GM18519 (cell line): ENCODE data around the gene FAIM2.

Experiments
- ATAC-seq: cut with Tn5 transposase; IDR thresholded peaks from one replicate; pipeline ENCODE4 v1.9.1; 2021; ENCODE audit warnings: mild to moderate bottlenecking, moderate library complexity; ENCODE audit not compliant: unreplicated experiment, low FRiP score

The FAIM2 gene

DNA sequence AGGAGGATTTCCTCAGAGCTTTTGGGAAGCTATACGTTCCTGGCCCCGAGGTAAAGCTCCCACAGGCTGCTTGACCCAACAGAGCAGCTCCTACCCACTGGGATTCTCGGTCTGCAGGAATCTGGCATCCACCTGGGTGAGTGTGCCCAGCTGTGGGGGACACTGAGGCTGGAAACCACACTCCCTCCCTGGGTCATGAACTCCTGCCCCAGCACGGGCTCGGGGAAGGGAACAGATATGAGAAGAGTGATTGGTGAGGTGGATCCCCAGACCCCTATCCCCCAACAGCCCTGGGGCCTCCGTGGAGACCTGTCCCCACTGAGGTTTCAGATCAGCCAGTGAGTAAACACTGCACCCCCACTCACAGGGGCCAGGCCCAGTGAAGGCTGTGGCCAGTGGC, 3.3 kb downstream of the FAIM2 start:
- ATAC-seq = no peak

GRCh38 chr12:49899921-49900320, 3.8 kb downstream of the FAIM2 start:
- ATAC-seq = no peak

- no peak for ATAC-seq
These were observed 4.3 kb downstream of the FAIM2 start for GRCh38 chr12:49899286-49899843.

- ATAC-seq = no peak
These were observed 6.4 kb downstream of the FAIM2 start for GRCh38 chr12:49897276-49897675.

DNA sequence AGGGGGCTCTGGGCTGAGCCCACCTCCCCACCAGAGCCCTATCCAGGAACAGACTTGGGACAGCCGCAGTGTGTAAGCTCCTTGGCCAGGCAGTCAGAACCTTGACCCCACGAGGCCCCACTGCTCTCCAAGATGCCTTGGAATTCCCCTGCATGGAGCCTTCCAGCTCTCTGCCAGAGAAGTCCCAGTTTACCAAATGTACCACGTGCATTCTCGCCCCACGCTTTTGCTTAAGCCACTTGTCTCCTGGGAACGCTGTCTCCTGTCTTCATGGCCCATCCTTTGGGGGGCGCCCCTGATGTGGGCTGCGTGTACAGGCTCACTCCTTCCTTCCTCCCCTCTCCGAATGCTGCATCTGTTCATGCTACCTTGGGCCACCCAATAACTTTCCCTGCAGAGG, 7.9 kb downstream of the FAIM2 start:
- no peak for ATAC-seq

DNA sequence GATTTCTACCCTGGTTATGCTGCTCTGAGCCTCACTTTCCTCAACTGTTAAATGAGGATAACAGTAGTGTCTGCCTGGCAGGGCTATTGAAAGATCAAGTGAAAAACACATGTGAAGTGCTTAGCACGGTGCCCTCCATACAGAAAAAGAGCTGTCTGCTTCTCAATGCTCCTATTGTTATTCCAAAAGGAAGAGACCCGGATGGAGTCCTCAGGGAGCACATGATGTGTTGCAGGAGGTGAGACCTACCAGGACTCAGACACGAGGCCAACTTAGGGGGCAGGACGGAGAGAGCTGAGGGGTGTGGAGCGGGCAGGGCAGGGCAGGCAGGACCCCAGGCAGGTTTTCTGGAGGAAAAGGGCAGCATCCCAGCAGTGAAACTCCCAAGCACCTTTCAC, 8.9 kb downstream of the FAIM2 start:
- ATAC-seq = no peak

DNA sequence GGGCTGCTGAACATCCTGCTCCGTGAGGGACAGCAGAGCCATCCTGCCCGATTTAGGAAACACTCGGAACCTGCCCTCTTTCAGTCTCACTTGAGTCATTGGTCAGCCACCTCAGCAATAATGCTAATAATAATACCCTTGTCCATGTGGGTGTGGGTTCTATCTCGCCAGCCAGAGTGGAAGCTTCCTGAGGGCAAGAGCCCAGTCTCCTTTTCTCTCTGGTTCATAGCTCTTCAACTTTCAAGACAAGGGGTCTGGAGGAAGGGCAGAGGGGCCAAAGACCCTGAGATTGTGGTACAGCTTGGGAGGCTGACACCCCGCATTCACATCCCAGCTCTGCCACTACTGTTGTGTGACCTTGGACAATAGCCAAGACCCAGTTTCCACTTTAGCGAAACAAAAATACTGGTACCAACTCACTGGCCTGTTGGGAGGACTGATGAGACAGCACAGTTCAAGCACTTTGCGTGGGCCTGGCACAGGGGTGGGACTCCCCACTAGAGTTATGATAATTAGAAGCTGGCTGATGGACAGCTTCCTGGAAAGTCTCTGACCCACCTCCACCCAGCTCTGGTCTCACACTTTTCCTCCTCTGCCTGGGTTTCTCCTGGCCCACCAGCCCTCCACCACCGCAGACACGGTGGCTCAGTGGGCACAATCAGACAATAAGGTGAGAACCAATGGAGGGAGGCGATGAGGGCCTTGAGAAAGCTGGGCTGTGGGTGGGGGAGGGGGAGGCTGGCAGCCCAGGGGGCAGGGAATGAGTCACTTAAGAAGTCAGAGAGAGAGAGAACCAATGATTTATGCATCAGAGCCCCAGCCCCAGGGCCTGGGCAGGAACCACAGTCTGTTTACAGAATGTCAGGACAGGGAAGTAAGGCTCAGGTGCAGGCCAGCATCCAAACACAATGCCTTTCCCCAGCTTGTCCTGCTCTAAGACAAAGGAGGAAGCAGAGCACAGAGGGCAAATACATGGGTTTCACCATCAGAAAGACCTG, 9.6 kb downstream of the FAIM2 start:
- no peak for ATAC-seq

DNA sequence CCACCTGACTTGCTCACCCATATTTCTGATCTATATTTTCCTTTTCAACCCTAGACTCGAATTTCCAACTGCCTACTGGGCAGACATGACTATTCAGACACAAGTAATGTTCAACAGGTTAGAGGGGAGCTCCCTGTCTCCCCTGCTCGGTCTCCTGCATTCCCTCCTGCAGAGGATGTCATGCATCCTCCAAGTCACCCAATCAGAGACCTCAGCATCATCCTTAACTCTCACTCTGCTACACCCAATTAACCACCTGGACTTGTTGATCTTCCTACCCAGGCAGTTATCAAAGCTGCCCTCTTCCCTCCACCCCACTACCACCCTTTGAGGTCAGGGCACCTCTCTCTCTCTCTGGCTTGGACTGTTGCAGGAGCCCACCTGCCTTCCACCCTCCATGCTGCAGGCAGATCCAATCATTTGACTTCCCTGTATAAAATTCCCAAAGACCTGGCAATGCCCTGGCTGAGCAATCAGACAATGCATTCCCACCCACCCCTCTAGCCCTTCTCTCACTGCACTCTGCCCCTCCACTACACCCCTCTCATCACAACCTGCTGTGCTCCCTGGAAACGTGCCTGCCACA, 10.9 kb downstream of the FAIM2 start:
- no peak for ATAC-seq

DNA sequence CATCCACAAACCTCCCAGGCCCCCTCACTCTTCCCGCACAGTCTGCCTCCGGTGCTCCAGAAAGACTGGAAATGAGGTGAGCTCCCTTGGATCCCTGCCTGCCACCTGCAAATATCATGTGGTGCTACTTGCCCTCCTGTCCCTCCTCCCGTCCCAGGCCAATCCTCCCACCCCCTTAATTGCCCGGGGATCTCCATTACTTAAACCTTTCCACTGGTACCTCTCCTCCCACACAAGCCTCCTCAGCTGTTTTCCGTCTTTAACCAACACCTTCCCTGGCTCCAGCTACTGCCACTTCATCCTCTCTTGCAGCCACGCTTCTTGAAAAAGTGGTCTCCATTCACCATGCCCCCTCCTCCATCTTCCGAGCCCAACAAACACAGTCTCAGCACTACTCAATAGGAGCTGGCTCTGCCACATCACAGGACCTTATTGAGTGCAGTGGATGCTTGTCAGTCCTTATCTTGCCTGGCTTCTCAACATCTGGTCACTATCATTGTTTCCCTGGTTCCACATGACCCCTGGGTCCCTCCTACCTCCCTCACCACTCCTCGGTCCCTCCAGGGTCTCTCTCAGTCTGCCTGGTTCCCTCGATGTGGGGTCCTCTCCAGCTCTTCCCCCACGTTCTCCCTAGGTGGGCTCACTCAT, 11.5 kb downstream of the FAIM2 start:
- no peak for ATAC-seq

GRCh38 chr12:49891476-49891875, 12.2 kb downstream of the FAIM2 start:
- no peak for ATAC-seq

- no peak for ATAC-seq
These were observed 12.7 kb downstream of the FAIM2 start for GRCh38 chr12:49891012-49891411.

- ATAC-seq = no peak
These were observed 13.6 kb downstream of the FAIM2 start for GRCh38 chr12:49890096-49890461.

GRCh38 chr12:49889361-49890095, 14.2 kb downstream of the FAIM2 start:
- ATAC-seq = no peak

- no peak for ATAC-seq
These were observed 15.1 kb downstream of the FAIM2 start for GRCh38 chr12:49888461-49889151.

GRCh38 chr12:49887536-49888401, 15.9 kb downstream of the FAIM2 start:
- ATAC-seq = no peak

DNA sequence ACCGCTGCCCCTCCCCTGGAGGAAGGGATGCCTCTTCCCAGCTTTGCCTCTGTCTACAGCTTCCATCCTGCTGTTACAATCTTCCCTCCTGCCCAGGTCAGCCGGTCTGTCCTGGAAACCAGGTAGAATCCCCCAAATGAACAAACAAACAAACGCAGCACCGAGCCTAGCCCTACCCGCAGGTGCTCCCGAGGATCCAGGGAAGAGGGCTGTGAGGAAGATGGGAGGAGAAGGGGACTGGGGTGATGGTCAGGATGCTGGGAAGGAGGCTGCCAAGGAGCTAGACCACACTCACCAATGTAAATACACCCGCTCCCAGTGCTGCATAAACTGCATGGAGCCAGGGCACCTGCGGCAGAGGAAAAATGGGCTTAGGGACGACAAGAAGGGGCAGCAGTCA, 16.6 kb downstream of the FAIM2 start:
- ATAC-seq = no peak

GRCh38 chr12:49885663-49886461, 17.8 kb downstream of the FAIM2 start:
- ATAC-seq = no peak

- no peak for ATAC-seq
These were observed 18.6 kb downstream of the FAIM2 start for GRCh38 chr12:49885118-49885517.
